HG03565 (cell line): ENCODE measurements around the gene CCDC106.

Source experiments
- ATAC-seq: cut with Tn5 transposase; IDR thresholded peaks from one replicate; pipeline ENCODE4 v1.9.1; 2021; ENCODE audit warnings: mild to moderate bottlenecking, moderate library complexity; ENCODE audit not compliant: unreplicated experiment

Gene CCDC106

GRCh38 chr19:55679343-55680257 is 31.6 kb downstream of the CCDC106 start:
- ATAC-seq: no peak

GRCh38 chr19:55680339-55681130 is 32.5 kb downstream of the CCDC106 start:
- ATAC-seq: no peak

GRCh38 chr19:55681131-55682092 is 33.4 kb downstream of the CCDC106 start:
- ATAC-seq: no peak

GRCh38 chr19:55683449-55684261 is 35.6 kb downstream of the CCDC106 start:
- ATAC-seq: no peak

- no peak for ATAC-seq
Measured at GRCh38 chr19:55684946-55685681, 37.1 kb downstream of the CCDC106 start.

- no peak for ATAC-seq
Measured at GRCh38 chr19:55685776-55686175, 37.8 kb downstream of the CCDC106 start.

- no peak for ATAC-seq
Measured at GRCh38 chr19:55686311-55687050, 38.5 kb downstream of the CCDC106 start.

GRCh38 chr19:55687281-55688201 is 39.5 kb downstream of the CCDC106 start:
- no peak for ATAC-seq

- ATAC-seq: no peak
Measured at GRCh38 chr19:55688422-55689218, 40.6 kb downstream of the CCDC106 start.

- ATAC-seq: no peak
Measured at GRCh38 chr19:55689411-55690108, 41.5 kb downstream of the CCDC106 start.

GRCh38 chr19:55690109-55690768 is 42.2 kb downstream of the CCDC106 start:
- ATAC-seq: no peak

- no peak for ATAC-seq
Measured at GRCh38 chr19:55690769-55691545, 42.9 kb downstream of the CCDC106 start.

- no peak for ATAC-seq
Measured at GRCh38 chr19:55691561-55692481, 43.8 kb downstream of the CCDC106 start.

GRCh38 chr19:55692681-55693081 is 44.7 kb downstream of the CCDC106 start:
- no peak for ATAC-seq
